Neural cell (in vitro differentiated cells): ENCODE results near the gene UBE2V1. TPM values are rescaled to one million over a fixed set of nuclear protein-coding genes. Genes with fewer than 3 reads are reported as not detected.

Experiments
- H2AFZ ChIP-seq: fragments of 200-600, 300-800 bp; sonication (generic), shearing (Covaris generic); 2 replicates; pipeline ENCODE4 v1.6.0; 2014; ENCODE audit warnings: low read depth, mild to moderate bottlenecking, antibody characterized with exemption, low read length, moderate library complexity
- H3F3A ChIP-seq: fragments of 200-600 bp; shearing (Covaris generic); 2 replicates; pipeline ENCODE4 v1.6.1; 2016; ENCODE audit warnings: mild to moderate bottlenecking, moderate library complexity, mixed read lengths, antibody characterized with exemption, low read length; ENCODE audit not compliant: insufficient read depth, poor library complexity, severe bottlenecking
- H3K27ac ChIP-seq: fragments of 200-600, 300-800 bp; sonication (generic), shearing (Covaris generic); 2 replicates; pipeline ENCODE4 v1.5.1; 2014; ENCODE audit warnings: mild to moderate bottlenecking, low read length, moderate library complexity
- H3K27me3 ChIP-seq: fragments of 300-800, 200-600 bp; sonication (generic), shearing (Covaris generic); 2 replicates; pipeline ENCODE4 v1.6.0; 2014; ENCODE audit warnings: mild to moderate bottlenecking, low read depth, low read length, moderate library complexity; ENCODE audit not compliant: insufficient read depth
- H3K36me3 ChIP-seq: fragments of 300-800, 200-600 bp; sonication (generic), shearing (Covaris generic); 2 replicates; pipeline ENCODE4 v1.5.1; 2014; ENCODE audit warnings: mild to moderate bottlenecking, antibody characterized with exemption, low read length, moderate library complexity; ENCODE audit not compliant: insufficient read depth
- H3K4me2 ChIP-seq: fragments of 300-800, 200-600 bp; sonication (generic), shearing (Covaris generic); 2 replicates; pipeline ENCODE4 v1.6.0; 2014; ENCODE audit warnings: mild to moderate bottlenecking, low read length
- H3K4me3 ChIP-seq: fragments of 300-800, 200-600 bp; sonication (generic), shearing (Covaris generic); 2 replicates; pipeline ENCODE4 v1.5.1; 2014; ENCODE audit warnings: mild to moderate bottlenecking, low read length, moderate library complexity
- H3K79me2 ChIP-seq: fragments of 200-600 bp; shearing (Covaris generic); replicated peaks from 2 replicates; pipeline ENCODE4 v1.6.0; 2014; ENCODE audit warnings: mild to moderate bottlenecking, low read length, moderate library complexity; ENCODE audit not compliant: insufficient read depth
- H3K9ac ChIP-seq: fragments of 300-800, 200-600 bp; sonication (generic), shearing (Covaris generic); 2 replicates; pipeline ENCODE4 v1.6.1; 2016; ENCODE audit warnings: mild to moderate bottlenecking, low read length, mixed read lengths
- H3K9me2 ChIP-seq: fragments of 200-600 bp; shearing (Covaris generic); 2 replicates; pipeline ENCODE4 v1.6.1; 2016; ENCODE audit warnings: mild to moderate bottlenecking, low read length, mixed read lengths; ENCODE audit not compliant: insufficient read depth
- H3K9me3 ChIP-seq: fragments of 200-600, 300-800 bp; sonication (generic), shearing (Covaris generic); 2 replicates; pipeline ENCODE4 v1.6.1; 2016; ENCODE audit warnings: mild to moderate bottlenecking, mixed run types, low read length, moderate library complexity, mixed read lengths
- H4K20me1 ChIP-seq: fragments of 200-600 bp; shearing (Covaris generic); 2 replicates; pipeline ENCODE4 v1.6.1; 2016; ENCODE audit warnings: mild to moderate bottlenecking, mixed run types; ENCODE audit not compliant: insufficient read depth
- CTCF ChIP-seq: fragments of 450-650 bp; IDR thresholded peaks from 2 replicates; pipeline ENCODE4 v1.5.1; 2014; ENCODE audit warnings: antibody characterized with exemption, mild to moderate bottlenecking, moderate library complexity; ENCODE audit not compliant: poor library complexity, severe bottlenecking
- EP300 ChIP-seq: fragments of 450-650 bp; conservative IDR thresholded peaks from 2 replicates; pipeline ENCODE4 v1.6.1; 2014; ENCODE audit warnings: antibody characterized with exemption, mild to moderate bottlenecking, moderate library complexity; ENCODE audit not compliant: poor library complexity, severe bottlenecking
- EZH2 ChIP-seq: fragments of 200-600, 300-800 bp; shearing (Covaris generic), sonication (generic); IDR thresholded peaks from 2 replicates; pipeline ENCODE4 v1.6.1; 2014; ENCODE audit warnings: antibody characterized with exemption, low read length, borderline replicate concordance, mild to moderate bottlenecking; ENCODE audit not compliant: insufficient read depth, poor library complexity, severe bottlenecking
- MXI1 ChIP-seq: fragments of 450-650 bp; conservative IDR thresholded peaks from 2 replicates; pipeline ENCODE4 v1.6.1; 2014; ENCODE audit warnings: antibody characterized with exemption, mild to moderate bottlenecking; ENCODE audit not compliant: poor library complexity, severe bottlenecking
- POLR2AphosphoS5 ChIP-seq: IDR thresholded peaks from 2 replicates; pipeline ENCODE4 v1.6.1; 2012
- RAD21 ChIP-seq: fragments of 450-650 bp; conservative IDR thresholded peaks from 2 replicates; pipeline ENCODE4 v1.6.1; 2014; ENCODE audit warnings: antibody characterized with exemption, mild to moderate bottlenecking, moderate library complexity
- REST ChIP-seq: IDR thresholded peaks from 2 replicates; pipeline ENCODE4 v1.6.1; 2012; ENCODE audit warnings: borderline replicate concordance
- SMC3 ChIP-seq: fragments of 450-650 bp; conservative IDR thresholded peaks from 2 replicates; pipeline ENCODE4 v1.6.1; 2014; ENCODE audit warnings: antibody characterized with exemption, mild to moderate bottlenecking, moderate library complexity; ENCODE audit not compliant: poor library complexity
- TAF1 ChIP-seq: IDR thresholded peaks from 2 replicates; pipeline ENCODE4 v1.6.1; 2012; ENCODE audit warnings: low read depth
- polyA plus RNA-seq: library from polyadenylated mRNA; depleted of rRNA; stranded (reverse); fragments of >200 nt; gene quantifications from 2 replicates; pipeline ENCODE4 v1.2.3, GENCODE V29; 2014

UBE2V1 gene
- polyA plus RNA-seq, 1 donor from 2014 or later: 34.4 TPM

GRCh38 chr20:50153500-50154377 is 40.8 kb upstream of the UBE2V1 start, which contains the start of gene PEDS1:
Gene PEDS1 (minus strand): TSS chr20:50153723. CDS start chr20:50153637, 86 bp downstream.
- Histone ChIP-seq H3K27me3 (no peaks in the 10 kb centered on the region), H3F3A (no peaks in the 10 kb centered on the region), H3K9ac (peak within 1 kb of the TSS; percentile 85), H4K20me1 (no peaks in the 10 kb centered on the region), H3K27ac (peak within 1 kb of the TSS; percentile 66), H2AFZ (peak within 1 kb of the TSS; percentile 73), H3K9me3 (no peaks in the 10 kb centered on the region), H3K4me2 (peak within 1 kb of the TSS; percentile 98), H3K79me2 (peaks cover 16% of the 10 kb centered on the region), H3K9me2 (no peaks in the 10 kb centered on the region), H3K36me3 (no peaks in the 10 kb centered on the region), H3K4me3 (peak within 1 kb of the TSS; percentile 94)
- TF ChIP-seq POLR2AphosphoS5: peak; percentile 81
- peak; percentile 14 for TF ChIP-seq SMC3
- TF ChIP-seq REST: peak; percentile 77
- no peak for TF ChIP-seq EZH2
- TF ChIP-seq MXI1: peak; percentile 68
- peak; percentile 58 for TF ChIP-seq EP300
- no peak for TF ChIP-seq RAD21
- TF ChIP-seq TAF1: peak; percentile 87
- TF ChIP-seq CTCF: peak; percentile 36

- Histone ChIP-seq H3F3A (no peaks in the 10 kb centered on the region), H3K4me3 (peak overlapping the region; percentile 94), H3K9ac (peak overlapping the region; percentile 85), H3K9me3 (no peaks in the 10 kb centered on the region), H3K9me2 (no peaks in the 10 kb centered on the region), H2AFZ (peak overlapping the region; percentile 73), H3K27me3 (no peaks in the 10 kb centered on the region), H3K4me2 (peak overlapping the region; percentile 98), H3K36me3 (no peaks in the 10 kb centered on the region), H3K27ac (peak overlapping the region; percentile 39), H3K79me2 (peaks cover 17% of the 10 kb centered on the region), H4K20me1 (no peaks in the 10 kb centered on the region)
- TF ChIP-seq MXI1 (no peak), TAF1 (no peak), RAD21 (no peak), POLR2AphosphoS5 (no peak), REST (no peak), CTCF (no peak), EP300 (no peak), SMC3 (no peak), EZH2 (no peak)
Measured at GRCh38 chr20:50153153-50153499, 40.2 kb upstream of the UBE2V1 start.
